Stimulated activated CD4-positive, alpha-beta T cell treated with anti-CD3 and anti-CD28 coated beads, Interleukin-2, amount 100 ng/mL, for 48 hours (primary cell): ENCODE measurements around the gene HEPACAM.

Experiments
- DNase-seq, 2 donors: peaks; one replicate each; pipeline ENCODE4 v3.0.0-alpha.2; 2020

The HEPACAM gene

DNA sequence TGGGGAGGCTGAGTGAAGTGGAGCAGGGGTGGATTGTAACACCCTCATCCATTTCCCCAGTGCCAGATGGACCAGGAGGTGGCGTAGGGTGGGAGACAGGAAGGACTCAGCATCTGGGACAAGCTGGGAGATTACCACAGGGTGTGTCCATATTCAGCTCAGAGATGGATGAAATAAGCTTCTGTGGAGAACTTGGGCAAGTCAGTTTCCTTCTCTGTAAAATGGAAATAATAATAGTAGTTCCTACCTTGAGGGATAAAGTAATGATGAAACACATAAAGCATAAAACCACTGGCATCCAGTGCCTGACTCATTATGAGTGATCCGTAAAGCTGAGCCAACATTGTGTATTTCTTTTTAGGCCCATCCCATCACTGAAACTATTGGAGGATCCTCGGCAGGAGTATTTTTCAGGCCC lies 37.6 kb downstream of the HEPACAM start:
- DNase-seq = no peak

DNA sequence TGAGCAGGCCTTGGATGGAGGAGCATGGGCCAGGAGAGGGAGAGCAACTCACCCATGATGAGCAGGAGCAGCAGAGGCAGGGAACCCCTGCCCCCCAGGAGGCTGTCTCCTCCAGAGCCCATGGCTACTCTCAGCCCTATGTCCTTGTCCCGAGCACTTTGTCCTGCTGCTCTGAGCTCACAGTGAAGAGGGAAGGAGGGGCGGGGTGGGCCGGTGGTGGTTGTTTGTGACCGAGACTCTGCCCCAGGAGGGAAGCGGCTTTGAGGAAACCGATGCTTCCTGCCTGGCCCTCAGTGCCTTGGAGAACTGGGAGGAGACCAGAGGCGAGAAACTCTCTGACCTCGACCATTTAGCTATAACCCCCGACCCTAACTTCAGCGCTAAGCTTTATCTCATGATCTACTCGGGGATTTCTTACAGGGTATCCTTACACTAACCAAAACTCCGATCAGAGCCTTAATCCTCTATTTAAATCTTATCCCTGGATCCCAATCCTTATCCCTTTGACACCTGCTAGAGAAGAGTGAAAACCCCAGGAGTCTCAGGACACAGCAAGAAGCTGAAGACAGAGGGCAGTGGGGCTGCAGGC lies 38.1 kb downstream of the HEPACAM start, which contains the start of gene ROBO4:
Gene ROBO4, minus strand, starts transcription at position 192 of the 589 bp plus-strand sequence. Its CDS starts 70 bp downstream, at position 122.
- no peak for DNase-seq

DNA sequence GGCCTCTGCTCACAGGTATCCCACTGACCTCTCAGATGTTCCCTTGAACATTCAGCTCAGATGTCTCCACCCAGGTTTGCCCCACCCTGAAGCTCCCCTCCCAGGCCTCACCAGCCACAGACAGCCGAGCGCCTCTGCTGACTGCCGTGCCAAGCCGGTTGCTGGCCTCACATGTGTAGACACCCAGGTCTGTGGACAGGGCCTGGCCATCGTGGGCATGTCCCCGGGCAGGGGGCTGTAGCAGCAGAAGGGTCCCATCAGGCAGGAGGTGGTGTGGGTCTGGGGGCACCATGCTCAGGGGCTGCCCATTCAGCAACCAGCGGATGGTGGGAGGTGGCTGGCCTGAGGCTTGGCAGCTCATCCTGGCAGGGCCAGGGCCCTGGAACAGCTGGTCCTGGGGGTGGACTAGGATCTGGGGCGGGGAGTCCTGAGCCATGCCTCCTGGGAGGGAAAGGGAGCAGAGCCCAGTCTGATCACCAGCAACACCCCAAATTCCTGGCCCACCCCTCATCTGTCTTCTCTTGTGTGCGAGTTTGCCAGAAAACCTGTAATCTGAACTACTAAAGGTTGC lies 38.9 kb downstream of the HEPACAM start:
- DNase-seq = no peak

DNA sequence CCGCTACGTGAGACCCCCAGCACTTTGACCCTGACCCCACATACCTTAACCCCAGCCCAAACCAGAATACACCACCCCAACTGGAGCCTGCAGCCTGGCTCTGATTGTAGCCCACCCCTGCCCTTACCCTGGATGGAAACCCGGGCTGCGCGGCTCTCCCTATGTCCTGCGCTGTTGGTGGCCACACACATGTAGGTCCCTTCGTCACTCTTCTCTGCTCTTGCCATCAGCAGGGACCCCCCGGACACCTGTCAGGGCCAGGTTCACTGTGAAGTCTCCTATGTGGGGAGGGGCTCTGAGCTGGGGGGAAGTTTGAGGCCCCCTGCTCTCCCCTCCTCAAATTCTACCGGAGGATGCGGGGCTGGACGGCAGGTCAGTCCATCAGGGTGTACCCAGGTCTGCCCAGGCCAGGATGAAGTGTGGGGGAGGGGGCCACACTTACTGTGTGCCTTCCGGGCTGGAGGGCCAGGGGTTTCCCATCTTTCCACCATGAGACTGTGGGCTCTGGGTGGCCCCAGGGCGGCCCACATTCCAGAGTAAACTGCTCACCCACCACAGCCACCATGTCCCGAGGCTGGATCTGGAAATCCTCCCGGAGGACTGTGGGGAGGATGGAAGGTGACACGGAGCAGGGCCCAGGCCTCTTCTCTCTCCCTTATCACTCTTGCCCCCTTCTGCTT lies 39.6 kb downstream of the HEPACAM start:
- DNase-seq = no peak

DNA sequence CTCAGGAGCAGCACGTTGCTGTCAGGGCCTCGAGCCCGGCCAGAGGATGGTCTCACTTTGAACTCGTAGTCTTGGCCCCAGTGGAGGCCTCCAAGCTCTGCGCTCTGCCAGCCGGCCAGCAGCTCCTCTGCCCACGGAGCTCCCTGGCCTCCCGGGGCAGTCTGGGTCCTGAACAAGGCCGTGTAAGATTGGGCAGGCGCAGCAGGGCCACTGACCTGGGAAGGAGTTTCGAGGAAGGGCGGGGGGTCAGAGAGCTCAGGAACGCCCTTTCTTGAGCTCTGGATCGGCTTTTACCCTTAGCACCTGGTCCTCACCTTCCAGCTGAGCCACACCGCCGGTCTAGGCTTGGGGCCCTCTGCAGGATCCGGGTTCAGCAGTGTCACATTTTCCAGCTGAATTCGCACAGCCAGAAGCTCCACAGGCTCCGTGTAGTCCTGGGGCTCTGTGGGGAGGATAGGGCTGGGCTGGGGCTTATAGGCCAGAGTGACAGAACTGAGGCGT lies 40.3 kb downstream of the HEPACAM start:
- no peak for DNase-seq

DNA sequence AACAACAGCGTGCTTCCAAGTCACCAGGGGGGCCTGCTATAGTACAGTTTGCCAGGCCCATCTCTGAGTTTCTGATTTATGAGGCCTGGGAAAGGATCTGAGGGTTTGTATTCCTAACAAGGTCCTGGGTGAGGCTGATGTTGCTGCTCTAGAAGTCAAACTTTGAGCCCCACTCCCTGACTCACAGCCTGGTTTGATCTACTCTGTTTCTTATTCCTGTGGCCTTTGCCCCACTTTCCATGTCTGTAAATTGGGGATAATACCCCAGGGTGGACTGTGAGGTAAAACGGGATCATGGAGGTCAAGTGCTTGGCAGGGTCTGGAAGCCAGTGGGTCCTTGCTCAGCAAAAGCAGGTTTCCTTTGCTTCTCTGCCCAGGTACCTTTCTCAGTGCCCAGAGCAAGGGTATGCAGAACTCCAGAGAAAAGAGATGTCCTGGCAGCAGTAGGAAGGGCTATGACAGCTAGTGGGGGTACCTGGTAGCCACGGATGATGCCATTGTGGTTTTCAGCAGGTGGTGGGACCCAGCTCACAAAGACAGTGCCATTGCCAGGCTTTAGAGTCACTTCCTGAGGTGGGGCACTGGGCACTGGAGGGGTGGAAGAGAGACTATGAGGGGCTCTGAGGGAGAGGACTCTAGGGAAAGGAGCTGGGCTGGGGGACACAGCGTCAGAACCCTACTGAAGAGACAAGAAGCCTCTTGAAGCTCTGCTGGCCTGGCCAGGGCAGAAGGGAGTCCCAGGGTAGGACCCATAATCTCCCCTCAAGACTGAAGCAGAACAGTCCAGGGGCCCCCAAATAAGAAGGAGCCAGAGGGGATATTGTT lies 41.0 kb downstream of the HEPACAM start:
- no peak for DNase-seq

DNA sequence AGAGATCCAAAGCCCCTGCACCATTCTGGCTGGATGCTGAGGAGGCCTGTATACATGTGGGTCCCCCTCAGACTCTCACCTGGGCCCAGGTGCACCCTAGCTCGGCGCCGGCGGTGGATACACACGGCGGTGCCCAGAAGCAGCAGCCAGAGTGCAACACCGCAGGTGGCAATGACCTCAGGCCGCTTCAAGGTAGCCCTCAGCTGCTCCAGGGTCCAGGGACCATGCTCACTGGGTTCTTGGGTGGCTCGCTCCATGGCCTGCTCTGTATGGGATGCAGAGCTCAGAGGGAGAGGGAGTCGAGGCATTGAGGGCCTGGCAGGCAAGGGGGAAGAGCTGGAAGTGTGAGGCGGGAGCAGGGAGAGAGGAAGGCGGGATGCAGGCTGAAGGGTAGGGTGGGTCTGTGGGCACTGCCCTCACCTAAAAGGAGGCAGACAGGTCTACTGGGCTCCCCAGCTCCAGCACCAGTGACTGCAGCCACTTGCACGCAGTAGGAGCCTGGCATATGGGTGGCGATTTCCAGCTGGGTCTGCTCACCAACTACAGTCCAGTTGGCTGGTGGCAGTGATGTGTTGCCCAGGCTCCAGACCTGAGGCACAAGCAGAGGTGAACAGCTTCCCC lies 42.0 kb downstream of the HEPACAM start:
- DNase-seq = no peak

DNA sequence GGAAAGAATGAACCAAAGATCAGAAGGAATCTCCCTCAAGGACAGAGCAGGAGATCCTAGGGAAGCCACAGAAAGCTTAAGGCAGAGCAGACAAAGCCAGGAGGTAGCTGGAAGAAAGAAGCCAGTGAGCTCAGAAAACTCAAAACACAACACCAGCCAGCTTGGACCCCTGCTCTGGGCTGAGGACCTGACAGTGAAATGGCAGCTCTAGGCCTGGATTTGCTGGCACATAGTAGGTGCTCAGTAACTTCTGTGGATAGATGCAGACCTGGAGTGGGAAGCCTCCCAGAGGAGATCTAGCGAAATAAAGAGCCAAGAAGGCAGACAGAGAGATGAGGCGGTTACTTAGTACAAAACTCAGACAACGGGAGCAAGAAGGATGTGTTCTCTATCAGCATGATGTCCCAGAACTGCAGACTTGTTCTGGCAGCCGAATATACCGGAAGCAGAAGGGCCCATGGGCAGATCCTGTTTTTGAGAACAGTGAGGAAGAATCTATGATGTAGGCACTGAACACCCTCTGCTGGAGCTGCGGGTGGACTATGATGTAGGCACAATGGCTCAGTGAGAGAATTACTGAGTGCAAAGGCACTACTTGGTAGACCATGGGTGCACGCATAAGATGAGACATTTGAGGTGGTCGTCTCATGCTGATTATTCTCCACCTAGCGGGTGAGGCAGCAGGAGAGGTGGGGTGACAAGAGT lies 42.9 kb downstream of the HEPACAM start:
- no peak for DNase-seq

DNA sequence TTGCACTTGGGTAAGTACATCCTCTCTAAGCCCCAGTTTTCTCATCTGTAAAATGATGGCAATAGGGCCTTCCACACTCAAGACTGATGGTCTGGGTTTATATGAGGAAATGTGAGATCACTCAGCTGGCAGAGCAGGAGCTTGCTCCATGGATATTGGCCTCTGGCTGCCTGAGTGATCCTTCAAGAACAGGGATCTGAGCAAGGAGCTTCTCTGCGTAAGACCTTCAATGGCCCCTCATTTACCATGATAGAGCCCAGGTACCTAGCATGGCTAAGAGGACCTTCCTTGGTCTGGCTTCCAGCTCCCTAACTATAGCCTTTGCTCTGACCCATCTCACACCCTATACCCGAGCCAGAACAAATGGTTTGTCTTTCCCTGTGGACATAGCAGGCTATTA lies 43.7 kb downstream of the HEPACAM start:
- no peak for DNase-seq

DNA sequence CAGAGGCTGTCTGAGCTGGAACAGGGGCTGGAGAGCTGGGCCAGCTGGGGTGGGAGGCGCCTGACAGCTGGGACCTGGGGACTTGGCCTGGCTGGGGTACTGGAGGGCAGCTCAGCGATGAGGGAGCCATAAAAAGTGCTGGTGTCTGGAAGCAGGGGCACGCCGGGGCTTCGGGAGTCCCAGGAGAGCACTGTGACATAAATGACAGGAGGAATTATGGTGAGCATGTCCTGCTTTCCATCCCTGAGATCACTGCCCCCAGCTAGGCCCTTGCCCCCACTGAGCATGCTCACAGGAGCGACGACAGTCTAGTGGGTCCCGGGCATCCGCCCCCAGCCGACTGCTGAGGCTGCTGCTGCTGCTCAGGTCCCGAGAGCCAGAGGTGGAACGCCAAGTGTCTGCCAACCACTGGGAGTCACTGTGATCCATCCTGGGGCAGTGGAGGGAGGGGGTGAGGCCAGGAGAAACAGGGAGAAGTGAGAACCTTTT lies 44.4 kb downstream of the HEPACAM start:
- DNase-seq = no peak

DNA sequence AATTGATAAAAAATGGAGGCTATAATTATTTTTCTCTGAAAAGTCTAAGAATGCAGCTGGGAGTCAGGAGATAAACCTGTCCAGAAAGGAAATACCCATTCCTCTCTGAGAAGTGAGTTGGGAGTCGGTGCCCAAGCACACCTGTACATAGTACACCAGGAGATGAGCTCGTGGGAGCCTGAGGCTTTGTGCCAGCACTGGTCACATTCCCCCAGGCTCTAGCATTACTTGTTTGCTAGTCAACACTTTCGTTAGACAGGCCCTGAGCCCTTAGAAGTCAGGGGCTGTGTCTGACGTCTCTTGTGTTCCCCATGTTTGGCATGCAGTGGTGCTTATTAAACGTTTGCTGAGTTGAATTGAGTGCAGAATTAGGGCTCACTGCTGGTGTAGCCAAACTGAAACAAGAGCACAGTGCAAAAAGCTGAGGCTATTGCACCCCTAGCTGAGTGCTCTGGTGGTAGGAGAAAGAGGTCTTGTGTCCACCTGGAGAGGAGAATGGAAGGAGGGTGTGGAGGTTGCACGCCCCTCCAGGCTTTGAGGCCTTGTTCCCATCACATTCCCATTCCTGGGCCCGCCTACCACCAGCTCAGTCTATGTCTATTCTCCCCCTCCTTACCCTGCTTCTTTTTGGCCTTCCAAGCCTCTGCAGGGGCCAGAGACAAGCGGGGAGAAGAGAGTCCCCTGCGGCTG lies 45.0 kb downstream of the HEPACAM start:
- DNase-seq = no peak

DNA sequence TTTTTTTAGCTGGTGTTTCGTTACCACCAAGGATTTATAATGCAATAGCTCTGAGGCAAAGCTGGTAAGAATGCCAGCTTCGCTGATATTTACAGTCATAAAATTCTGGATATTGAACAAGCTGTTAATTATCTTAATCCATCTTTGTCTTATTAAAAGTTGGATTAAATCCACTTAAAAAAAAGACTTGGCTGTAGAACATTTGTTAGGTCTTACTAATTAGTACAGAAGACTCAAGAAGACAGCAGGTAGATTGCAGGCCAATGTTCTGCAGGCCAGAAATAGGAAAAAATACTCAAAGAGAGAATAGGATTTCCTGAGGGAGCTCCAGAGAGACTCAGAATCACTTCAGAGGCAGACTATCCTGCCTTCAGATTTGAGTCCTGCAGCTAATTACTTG lies 45.7 kb downstream of the HEPACAM start:
- no peak for DNase-seq

DNA sequence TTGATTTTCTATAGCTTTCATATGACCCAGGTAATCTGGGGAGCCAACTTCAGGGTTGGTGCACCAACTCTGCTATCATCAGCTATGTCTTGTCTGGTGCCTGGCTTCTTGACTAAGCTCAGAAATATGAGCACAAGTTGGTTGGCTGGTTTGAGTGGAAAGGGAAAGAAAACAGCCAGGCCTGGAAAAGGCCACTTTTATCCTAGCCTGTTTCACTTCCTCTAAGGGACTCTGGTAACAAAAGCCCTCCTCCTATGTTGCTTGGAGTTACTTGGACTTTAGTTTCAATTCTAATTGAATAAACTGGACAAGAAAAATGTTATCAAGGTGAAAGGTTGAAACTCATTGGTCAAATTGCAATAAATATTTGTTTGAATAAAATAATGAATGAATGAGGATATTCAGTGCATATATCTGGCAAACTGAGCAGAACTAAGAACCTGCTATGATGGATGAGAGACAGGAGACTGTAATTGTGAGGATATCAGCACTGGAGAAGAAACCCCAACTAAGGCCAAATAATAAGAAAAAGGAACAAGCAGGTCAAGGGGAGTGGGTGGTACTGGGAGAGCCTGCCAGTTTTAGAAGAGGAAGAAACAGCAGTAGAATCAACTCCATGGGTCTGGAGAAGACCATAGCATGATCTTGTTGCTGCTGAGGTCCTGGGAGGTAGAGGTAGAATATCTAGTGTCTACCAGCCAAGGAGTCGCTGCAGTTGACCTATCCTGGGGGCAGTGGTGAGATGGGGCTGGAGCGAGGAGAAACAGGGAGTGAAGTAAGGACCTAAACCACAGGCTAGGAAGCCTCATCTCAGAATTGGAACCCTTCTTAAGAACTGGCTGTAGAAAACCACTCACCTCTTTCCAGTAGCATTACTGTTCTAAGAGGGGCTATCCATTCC lies 46.4 kb downstream of the HEPACAM start:
- DNase-seq = no peak

DNA sequence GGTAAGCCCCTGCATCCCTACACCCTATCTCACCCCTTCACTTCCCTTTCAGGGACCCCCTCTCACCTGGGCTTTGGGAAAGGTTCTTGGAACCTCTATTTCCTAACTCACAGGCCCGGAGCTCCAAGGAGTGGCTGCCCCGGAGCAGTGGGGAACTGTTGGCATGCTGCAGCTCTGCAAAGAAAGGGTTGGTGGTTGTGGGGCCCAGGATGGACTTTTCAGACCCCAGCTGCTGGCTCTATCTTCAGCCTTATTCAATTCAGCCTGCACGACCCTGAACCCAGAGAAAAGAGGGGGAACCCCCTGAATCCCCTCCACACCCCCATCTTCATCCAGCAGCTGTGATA lies 48.2 kb downstream of the HEPACAM start:
- no peak for DNase-seq

DNA sequence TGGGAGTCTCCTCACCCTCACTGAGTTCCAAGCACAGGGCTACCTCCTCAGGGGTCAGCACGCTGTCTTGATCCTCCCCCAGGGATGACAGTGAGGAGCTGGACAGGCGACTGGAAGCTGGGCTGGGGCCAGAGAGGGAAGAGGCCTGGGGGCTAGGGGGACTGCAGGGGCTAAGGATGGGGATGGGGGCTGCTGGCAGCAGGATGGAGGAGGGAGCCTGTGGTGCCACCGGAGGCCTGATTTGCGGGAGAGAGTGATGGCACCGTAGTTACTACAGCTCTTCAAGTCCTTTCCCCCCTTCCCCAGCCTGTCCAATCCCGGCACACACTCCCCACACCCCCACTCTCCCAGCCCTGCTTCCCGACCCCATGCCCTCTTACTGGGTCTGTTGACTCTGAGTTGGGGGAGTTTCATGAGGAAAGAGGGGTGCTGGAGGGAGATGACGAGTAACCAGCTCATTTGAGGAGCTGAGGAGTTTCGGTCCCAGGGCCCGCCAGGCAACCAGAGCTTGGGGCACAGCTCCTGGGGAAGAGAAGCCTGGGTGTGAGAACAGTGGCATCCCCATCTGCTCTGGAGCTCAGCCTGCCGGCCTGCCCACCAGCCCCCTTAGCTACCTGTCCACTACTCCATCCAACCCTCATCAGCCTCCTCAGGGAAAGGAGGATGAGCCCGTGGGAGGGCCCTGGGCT lies 48.7 kb downstream of the HEPACAM start:
- DNase-seq = no peak

DNA sequence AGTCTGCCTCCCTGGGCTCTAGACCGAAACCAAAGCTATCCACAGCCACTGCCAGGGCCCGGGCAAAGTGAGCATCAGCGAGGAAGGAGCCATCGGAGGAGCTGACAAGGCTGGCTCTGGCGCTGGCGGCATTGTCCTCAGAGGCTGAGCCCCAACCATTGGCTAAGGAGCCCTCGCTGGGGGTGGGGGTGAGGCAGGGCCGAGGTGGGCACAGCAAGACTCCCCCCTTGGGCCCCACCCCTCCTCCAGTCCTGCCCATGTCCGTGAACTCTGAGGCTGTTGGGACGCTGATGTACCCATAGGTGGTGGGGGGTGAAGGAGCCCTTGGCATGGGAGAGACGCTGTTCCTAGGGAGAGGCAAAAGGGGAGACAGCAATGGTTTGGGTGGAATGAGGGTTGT lies 49.4 kb downstream of the HEPACAM start:
- DNase-seq = no peak

DNA sequence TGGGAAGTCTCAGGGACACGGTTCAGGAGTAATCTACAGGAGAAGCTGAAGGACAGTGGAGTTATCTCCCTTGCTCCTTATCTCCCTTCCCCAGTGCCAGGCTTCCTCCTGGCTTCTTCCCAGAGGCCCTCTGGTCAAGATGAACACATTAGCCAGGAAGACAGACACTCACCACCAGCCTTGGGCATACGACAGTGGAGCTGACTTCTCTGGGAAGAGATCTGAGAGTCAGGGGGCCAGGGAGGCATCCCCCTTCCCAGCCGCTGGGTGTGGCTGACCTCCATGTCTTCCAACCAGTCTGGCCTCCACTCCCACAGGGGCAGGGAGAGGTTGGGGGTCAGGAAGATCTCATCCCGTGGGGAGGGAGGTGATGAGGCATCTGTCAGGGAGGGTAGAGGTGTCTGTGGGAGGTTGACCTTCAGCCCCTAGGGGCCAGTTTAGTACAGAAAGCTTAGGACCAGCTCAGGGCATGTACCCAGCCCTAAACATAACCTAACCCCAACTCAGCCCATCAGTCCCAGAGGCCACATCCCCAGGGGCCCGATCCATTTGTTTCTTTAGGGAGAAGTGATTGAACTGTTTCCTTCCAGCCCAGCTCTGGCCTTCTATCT lies 50.9 kb downstream of the HEPACAM start:
- DNase-seq = no peak

DNA sequence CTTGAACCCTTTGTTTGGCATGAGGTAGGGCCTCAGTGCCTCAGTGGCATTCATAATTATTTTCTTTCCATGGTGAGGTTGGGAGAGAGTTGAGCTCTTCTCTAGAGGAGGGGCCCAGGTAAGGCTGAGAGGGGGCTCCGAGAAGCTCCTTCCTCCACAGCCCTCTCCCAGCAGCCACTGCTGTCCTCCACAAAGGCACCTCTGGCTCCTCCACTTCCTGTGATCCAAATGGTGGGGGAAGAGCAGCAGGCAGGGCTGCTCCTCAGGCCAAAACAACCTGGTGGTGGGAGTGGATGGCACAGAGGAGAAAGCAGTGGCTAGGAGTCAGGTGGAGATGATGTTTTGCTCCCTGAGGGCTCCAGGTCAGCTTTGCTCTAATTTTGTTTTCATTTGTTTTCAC lies 51.5 kb downstream of the HEPACAM start:
- DNase-seq = no peak

DNA sequence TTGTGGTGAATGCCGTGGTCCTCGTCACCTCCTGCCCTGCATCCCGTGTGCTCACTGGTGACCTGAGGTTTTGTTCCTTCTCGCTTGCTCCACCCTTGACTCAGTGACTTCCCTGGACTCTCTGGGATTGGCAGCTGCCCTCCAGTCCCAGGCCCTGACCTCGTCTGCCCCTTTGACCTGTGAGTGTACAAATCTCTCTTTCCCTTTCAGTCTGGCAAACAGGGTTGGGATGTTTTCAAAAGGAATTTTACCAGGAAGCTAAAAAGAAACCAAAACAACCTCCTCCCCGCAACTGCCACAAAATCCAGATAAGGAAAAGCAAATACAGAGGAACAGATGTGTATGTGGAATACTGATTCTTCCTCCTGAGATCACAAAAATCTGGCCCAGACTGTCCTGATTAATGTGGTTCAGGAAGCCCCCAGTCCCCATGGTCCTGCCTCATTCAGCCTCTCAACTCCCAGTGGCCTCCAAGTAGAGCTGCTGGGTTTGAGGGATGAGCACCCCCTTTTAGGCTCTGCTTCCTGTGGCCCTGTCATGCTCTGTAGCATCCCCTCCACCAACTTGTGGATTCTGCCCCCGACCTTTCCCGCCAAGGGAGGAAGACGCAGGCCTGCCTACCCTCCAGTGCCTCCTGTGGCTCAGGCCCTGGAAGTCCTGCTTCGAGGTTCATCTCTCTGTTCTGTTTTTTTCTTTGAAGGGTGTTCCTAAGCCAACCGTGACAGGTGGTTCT lies 53.3 kb downstream of the HEPACAM start:
- no peak for DNase-seq
